AG10803 (cell line): ENCODE data around the gene CSN1S1.

ENCODE experiments used
- DNase-seq: peaks from one replicate; pipeline ENCODE4 v3.0.0; 2010; ENCODE audit warnings: low read depth
- H3K4me3 ChIP-seq: 2 replicates; pipeline ENCODE4 v1.5.1; 2011; ENCODE audit warnings: mild to moderate bottlenecking, low read length, control low read depth
- CTCF ChIP-seq: conservative IDR thresholded peaks from 2 replicates; pipeline ENCODE4 v1.5.1; 2011; ENCODE audit warnings: mild to moderate bottlenecking, low read length, control low read depth, inconsistent platforms

Gene CSN1S1

GRCh38 chr4:69930768-69931167 lies at the start of gene CSN1S1:
TSS of gene CSN1S1 (plus strand) at chr4:69931068. CDS start at chr4:69932556, 1,488 bp downstream.
- no peak for TF ChIP-seq CTCF
- no peak for DNase-seq
- H3K4me3 ChIP-seq, result no peak within 1 kb of the TSS

- TF ChIP-seq CTCF, result peak; percentile 87
- DNase-seq, result peak; percentile 48
- H3K4me3 ChIP-seq, result no peak overlapping the region
Measured at GRCh38 chr4:69881173-69881773, 49.6 kb upstream of the CSN1S1 start.

GRCh38 chr4:69882150-69882549 lies 48.7 kb upstream of the CSN1S1 start:
- no peak for DNase-seq
- no peak overlapping the region for H3K4me3 ChIP-seq
- no peak for TF ChIP-seq CTCF

- TF ChIP-seq CTCF, result no peak
- no peak overlapping the region for H3K4me3 ChIP-seq
- no peak for DNase-seq
Measured at GRCh38 chr4:69888336-69888735, 42.5 kb upstream of the CSN1S1 start.

- DNase-seq, result no peak
- TF ChIP-seq CTCF, result no peak
- H3K4me3 ChIP-seq, result no peak overlapping the region
Measured at GRCh38 chr4:69894186-69894585, 36.7 kb upstream of the CSN1S1 start.

GRCh38 chr4:69894721-69895120 lies 36.1 kb upstream of the CSN1S1 start:
- no peak overlapping the region for H3K4me3 ChIP-seq
- no peak for TF ChIP-seq CTCF
- no peak for DNase-seq

GRCh38 chr4:69896530-69897116 lies 34.2 kb upstream of the CSN1S1 start:
- TF ChIP-seq CTCF, result peak; percentile 47
- no peak for DNase-seq
- H3K4me3 ChIP-seq, result no peak overlapping the region
